ENCODE data around the gene SCARF2. TPM values are rescaled to one million over a fixed set of nuclear protein-coding genes. Genes with fewer than 3 reads are reported as not detected.
A peak's percentile ranks its signal among the peaks of the same experiment; 100 is the strongest.
"Not testable (repeated sequence)": the region's sequence is repeated elsewhere in the genome, so short reads cannot be mapped to it uniquely, and the experiment has no call there.

Gene SCARF2
- total RNA-seq, 1 experiment from 2014 or later = 9.5 TPM

DNA sequence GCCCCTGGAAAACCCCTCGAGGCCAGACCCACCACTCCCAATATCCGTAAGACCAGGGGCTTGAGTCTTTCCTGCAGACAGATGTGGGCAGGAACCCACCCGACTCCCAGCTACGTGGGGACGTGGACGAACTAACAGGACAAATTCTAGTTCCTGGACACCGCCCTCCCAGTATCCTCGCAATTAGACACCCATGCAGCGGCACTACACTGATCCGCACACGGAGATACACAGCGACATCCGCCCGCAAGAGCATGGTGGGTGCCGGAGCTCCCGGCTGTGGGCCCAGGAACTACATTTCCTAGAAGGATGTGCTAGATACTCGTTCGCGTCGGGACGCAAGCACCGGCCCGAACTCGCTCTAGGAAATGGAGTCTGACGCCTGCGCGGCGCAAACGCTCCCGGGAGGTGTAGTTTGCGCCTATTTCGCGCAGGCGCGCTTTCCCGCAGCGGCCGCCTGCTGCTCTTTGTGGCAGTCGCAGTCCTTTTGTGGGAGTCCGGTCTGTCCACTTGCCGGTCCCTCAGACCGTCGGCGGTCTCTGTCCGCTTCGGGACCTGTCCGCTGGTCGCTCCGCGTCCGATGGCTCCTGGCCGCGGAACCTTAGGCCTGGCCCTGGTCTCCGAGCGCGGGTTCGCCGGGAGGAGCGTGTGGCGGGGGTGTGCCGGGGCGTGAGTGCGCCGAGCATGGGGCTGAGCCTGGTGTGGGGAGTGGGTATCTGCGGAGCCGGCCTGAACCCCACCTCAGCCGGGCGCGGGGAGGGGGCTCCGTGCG is 43.7 kb downstream of the SCARF2 start, which contains the start of gene ZNF74:
Gene ZNF74 (plus strand): TSS at position 447 of the 772 bp plus-strand sequence. CDS start 478 bp downstream, outside the sequence.
- peak; percentile 93 for DNase-seq (ENCODE audit: low read depth)

DNA sequence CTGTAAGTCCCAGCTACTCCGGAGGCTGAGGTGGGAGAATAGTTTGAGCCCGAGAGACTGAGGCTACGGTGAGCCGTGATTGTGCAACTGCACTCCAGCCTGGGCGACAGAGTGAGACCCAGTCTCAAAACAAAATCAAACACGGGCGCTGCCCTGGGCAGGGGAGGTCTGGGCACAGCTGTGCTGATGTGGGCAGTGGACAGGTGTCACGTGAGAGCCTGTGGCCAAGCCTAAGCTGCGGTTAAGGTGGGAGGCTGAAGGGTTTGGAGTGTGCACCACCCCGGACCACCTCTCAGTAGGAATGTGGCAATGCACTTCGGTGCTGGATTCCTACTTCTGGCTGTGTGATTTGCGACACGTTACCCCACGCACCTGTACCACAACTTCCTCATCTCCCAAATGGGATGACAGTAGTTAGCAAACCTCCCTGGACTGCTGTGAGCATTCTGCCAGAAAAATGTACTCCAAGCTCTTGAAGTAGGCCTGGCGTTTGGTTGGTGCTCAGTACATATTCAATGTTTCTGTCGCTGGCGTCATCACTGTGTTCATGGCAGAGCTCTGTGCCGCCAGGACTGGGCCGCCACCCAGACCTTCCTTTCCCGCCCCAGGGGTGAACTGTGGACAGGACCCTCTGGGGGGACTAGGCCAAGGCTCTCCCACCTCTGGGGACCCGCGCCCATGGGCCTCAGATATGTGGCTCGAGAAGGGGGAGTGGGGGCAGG is 44.5 kb downstream of the SCARF2 start:
- DNase-seq (ENCODE audit: low read depth) = no peak

DNA sequence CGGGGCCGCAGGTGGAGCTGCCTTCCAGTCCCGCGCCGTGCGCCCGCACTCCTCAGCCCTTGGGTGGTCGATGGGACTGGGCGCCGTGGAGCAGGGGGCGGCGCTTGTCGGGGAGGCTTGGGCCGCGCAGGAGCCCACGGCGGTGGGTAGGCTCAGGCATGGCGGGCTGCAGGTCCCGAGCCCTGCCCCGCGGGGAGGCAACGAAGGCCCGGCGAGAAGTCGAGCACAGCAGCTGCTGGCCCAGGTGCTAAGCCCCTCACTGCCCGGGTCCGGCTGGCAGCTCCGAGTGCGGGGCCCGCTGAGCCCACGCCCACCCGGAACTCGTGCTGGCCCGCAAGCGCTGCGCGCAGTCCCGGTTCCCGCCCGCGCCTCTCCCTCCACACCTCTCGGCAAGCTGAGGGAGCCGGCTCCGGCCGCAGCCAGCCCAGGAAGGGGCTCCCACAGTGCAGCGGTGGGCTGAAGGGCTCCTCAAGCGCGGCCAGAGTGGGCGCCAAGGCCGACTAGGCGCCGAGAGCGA is 45.2 kb downstream of the SCARF2 start:
- not testable (repeated sequence) for DNase-seq (ENCODE audit: low read depth)

DNA sequence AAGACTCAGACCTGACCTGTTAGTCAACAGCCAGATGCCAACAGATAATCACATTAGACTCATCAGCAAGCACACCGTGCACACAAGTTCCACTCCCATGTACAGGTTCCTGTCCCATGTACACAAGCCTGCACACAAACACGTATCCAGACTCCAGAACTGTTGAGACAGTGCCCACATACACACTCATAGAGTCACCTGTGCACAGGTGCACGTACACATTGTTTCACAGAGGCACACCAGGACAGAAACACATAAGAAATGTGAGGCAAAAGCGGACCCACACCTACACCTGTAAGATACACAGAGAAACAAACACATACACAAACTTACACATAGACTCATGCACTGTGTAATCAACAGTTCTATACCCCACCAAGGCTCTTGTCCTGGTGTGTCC is 46.4 kb downstream of the SCARF2 start:
- DNase-seq (ENCODE audit: low read depth) = no peak

DNA sequence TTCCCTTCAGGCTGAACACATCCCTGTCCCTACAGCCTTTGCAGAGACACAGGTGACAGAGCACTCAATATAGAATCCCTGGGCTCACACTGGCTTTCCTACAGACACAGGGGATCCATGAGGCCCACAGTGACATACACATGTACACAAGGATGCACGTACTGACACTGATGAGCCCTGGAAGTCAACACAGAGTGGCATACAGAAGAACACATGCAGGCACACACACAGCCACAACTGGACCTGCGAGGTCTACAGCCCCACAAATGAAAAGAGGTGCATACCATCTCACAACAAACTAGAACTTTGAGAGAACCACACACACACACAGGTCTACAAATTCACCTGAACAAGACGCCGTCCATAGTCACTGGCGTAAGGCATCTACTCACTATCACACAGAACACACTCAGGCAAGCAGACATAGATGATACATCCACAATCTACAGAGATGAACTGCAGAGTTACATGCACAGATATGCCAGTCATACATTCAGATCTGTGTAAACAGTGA is 47.2 kb downstream of the SCARF2 start:
- DNase-seq (ENCODE audit: low read depth) = no peak

DNA sequence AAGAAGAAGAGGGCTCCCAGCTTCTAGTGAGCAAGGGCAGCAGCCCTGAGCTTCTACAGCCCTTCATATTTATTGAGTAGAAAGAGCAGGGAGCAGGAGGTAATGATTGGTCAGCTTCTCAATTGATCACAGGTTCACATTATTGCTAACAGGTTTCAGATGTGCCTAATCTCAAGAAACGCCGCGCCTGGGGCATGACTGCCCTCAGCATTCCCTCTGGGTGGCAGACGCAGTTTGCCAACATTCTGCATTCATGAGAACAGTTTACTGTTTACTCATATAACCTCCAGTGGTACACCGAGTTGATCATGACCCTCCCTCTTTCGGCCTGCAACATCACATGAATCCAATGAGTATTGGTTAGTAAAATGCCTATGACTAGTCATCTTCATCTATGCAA is 48.3 kb downstream of the SCARF2 start:
- DNase-seq (ENCODE audit: low read depth) = no peak

DNA sequence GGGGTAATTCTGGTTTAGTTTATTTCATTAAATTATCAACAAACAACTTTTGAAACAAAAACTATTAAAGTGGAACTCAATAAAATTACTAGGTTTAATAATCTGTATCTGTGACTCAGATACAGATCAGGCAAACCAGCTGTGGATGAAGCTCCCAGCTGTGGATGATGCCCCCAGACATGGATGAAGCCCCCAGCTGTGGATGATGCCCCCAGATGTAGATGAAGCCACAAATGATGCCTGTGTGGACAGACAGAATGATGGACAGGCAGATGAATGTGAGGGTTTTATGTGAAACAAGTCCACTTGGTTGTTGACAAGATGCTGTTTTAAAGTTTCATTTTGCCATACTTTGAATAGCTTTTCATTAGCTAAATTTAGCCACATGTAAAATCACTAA is 49.4 kb downstream of the SCARF2 start:
- no peak for DNase-seq (ENCODE audit: low read depth)

DNA sequence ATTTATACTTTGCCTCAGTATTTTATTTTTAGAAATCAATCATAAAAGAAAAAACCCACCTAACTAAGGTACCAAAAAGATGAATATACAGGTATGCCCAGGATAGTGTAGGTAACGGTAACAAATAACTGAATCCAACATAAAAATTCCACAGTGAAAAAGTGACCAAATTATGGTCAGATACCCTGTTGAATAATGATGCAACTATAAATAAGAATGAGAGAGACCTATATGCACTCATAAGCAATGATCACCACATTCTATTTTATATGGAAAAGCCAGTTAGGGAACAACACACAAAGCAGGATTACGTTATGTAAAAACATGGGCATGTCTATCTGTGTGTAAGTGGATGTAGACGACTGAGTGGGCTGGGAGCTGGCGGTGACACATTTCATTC is 50.7 kb downstream of the SCARF2 start:
- DNase-seq (ENCODE audit: low read depth) = no peak

DNA sequence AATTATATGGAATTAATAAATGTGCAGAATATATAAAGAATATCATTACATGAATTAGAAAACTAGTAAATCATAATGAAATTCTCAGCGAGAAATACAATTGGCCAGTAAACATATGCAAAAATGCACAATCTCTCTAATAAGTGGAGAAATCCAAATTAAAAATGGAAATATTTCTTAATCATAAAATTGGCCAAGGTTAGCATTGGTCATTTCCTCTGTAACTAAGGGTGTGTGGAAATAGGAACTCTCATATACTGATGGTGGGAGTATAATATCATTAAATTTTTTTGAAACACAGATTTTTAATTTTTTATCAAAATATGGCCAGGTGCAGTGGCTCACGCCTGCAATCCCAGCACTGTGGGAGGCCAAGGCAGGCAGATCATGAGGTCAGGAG is 51.3 kb downstream of the SCARF2 start:
- DNase-seq (ENCODE audit: low read depth) = no peak

DNA sequence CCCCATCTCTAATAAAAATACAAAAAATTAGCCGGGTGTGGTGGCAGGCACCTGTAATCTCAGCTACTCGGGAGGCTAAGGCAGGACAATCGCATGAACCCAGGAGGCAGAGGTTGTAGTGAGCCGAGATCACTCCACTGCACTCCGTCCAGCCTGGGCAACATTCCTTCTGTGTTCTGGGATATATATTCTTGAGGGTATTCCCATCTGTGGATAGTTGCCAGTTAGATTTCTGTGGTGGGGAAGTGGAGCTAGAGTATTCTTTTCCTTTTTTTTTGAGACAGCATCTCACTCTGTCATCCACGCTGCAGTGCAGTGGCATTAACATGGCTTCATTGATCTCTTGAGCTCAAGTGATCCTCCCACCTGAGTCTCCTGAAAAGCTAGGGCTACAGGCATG is 52.8 kb downstream of the SCARF2 start:
- DNase-seq (ENCODE audit: low read depth) = no peak

DNA sequence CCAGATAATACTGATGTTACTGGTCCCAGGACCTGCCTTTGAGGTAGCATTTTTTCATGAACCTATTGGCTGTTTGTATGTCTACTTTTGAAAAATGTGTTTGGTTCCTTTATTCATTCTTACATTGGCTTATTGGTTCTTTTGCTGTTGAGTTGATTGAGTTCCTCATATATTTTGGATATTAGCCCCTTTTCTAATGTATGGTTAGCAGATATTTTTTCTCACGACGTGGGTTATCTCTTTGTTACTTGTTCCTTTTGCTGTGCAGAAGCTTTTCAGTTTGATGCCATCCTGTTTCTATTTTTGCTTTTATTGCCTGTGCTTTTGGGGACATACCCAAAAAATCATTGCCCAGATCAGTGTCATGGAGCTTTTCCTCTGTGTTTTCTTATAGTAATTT is 53.5 kb downstream of the SCARF2 start:
- no peak for DNase-seq (ENCODE audit: low read depth)

DNA sequence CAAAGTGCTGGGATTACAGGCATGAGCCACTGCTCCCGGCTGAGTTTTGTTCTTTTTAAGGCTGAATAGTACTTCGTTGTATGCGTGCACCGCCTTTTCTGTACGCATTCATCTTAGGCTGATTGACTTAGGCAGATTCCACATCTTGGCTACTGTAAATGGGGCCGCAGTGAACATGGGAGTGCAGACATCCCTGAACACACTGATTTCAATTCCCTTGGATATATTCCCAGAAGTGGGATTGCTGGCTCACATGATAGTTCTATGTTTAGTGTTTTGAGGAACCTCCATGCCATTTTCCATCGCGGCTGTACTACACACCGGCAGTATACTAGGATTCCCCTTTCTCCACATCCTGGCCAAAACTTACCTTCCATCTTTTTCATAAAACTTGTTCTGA is 54.1 kb downstream of the SCARF2 start:
- no peak for DNase-seq (ENCODE audit: low read depth)

DNA sequence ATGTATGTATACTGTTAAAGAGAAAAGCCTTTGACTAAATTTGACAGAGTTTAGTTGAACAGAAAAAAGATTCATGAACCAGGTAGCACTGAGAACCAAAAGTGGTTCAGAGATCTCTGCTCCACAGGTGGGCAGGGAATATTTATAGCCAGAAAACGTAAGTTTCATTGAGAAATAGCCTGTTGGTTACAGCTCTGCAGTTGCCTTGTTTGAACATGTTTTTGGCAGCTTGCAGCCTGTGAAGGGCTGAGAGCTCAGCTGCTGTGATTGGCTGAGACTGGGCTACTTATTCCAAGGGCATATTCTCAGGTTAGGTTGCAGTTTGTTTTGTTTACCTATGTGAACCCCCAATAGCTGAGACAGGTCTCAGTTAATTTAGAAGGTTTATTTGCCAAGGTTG is 57.1 kb downstream of the SCARF2 start:
- DNase-seq (ENCODE audit: low read depth) = no peak

DNA sequence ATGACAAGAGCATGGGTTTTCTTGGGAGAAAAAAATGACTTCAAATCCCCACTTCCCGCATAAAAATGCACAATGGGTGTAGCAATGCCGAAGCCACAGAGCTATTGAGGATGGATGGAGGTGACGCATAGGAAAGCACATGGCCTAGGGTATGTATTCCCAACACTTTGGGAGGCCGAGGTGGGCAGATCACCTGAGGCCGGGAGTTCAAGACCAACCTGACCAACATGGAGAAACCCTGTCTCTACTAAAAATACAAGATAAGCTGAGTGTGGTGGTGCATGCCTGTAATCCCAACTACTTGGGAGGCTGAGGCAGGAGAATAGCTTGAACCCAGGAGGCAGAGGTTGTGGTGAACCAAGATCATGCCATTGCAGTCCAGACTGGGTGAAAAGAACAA is 58.9 kb downstream of the SCARF2 start:
- DNase-seq (ENCODE audit: low read depth) = not testable (repeated sequence)

DNA sequence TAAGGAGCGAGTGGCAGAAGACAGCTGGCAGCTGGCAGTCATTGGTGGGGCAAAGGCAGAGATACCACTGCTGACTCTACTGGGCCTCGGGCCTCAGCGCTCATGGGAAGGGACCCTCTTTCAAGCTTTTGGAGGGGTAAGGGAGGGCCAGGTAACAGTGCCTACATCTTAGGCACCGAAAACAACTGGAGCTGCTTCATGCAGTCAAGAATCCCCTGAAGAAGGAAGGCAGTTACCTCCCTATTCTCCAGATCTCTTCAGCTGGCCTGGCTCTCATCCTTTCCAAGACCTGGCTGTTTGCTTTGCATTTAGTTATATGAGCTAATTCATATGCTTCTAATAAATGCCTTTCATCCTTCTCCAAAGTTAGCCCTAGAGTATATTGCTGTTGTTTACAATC is 59.5 kb downstream of the SCARF2 start:
- DNase-seq (ENCODE audit: low read depth) = no peak

DNA sequence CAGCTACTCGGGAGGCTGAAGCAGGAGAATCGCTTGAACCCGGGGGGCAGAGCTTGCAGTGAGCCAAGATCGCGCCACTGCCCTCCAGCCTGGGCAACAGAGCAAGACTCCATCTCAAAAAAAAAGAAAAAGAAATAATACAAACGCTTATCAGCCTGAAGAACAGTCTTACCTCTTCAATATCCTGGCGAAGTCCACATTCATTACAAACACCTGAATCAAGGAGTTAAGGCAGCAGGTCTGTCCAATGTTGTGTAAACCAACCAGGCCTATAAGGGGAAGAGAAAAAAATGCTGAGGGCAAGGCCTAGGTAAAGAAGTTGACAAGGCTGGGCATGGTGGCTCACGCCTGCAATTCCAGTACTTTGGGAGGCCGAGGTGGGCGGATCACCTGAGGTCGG is 60.6 kb downstream of the SCARF2 start:
- DNase-seq (ENCODE audit: low read depth) = not testable (repeated sequence)

DNA sequence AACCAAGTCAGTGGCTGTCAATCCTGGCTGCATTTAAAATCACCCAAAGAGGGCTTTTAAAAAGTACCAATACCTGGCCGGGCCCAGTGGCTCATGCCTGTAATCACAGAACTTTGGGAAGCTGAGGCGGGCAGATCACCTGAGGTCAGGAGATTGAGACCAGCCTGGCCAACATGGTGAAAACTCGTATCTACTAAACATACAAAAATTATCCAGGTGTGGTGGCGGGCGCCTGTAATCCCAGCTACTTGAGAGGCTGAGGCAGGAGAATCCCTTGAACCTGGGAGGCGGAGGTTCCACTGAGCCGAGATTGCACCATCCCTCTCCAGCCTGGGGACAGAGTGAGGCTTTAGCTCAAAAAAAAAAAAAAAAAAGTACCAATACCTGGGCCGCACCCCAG is 61.3 kb downstream of the SCARF2 start:
- not testable (repeated sequence) for DNase-seq (ENCODE audit: low read depth)

Other genes starting within 250 kb of the SCARF2 start
- 1.7 and 5.1 TPM in 2 replicates for gene RTN4R, start 169.5 kb downstream of the SCARF2 start, total RNA-seq (2014; rRNA removed; shearing (Covaris generic))
- 59.8 and 69.1 TPM in 2 replicates for gene DGCR6L, start 117.8 kb downstream of the SCARF2 start, total RNA-seq (2014; rRNA removed; shearing (Covaris generic))
- 6.3 and 10.4 TPM in 2 replicates for gene ZNF74, start 43.7 kb downstream of the SCARF2 start, total RNA-seq (2014; rRNA removed; shearing (Covaris generic))
- gene KLHL22, start 58.0 kb upstream of the SCARF2 start, total RNA-seq (2014; rRNA removed; shearing (Covaris generic)) = 7.4 and 31.1 TPM in 2 replicates
- gene MED15, start 69.8 kb upstream of the SCARF2 start, total RNA-seq (2014; rRNA removed; shearing (Covaris generic)) = 23.4 and 24.5 TPM in 2 replicates